ENCODE data around the gene LIPC.

The LIPC gene

DNA sequence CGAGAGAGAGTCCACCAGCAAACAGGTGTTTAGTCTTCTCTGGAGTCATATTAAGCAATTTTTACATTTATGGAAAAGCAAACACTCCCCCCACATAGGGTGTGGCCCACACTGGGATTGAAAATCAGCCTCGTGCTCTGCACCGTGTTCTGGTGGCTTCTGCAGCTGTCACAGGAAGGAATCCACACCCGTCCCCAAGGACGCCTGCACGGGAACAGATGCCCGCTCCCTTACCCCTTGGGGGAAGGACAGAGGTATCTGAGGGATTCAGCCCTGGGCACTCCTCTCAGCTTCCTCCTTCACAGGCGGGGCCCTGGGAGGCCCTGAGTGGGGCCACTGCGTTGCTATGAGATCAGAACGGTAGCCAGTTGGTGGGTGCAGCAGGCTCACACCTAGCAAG lies 27.8 kb downstream of the LIPC start:
- no peak for DNase-seq

DNA sequence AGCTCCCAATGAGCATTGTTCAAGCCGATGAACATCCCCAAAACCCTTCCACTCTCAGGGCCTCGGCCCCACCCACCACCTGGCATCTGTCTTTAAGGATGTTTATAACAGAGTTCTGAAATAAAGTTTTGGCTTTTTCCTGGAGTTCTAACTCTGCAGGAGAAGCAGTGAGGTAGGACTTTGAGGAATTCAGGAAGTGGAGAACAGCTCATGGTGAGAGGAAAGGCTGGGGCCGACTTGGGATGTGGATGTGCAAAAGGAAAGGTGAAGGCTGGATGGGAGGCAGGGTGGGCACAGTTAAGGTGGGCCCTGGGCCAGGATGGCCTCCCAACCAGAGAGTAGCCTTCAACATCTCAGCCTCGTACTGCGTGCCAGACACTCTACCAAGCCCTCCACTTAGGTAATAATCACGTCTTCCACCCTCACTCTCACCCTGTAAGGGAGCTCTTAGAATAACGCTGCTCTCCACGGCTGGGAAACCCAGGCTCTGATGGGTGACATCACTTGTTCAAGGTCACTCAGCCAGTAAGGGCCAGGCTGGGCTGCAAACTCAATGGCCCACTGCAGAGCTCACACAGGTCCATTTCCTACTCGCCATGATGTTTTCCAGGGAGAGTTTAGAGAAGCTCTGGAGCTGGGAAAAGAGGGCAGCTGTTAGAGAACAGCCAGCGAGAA lies 28.5 kb downstream of the LIPC start:
- no peak for DNase-seq

DNA sequence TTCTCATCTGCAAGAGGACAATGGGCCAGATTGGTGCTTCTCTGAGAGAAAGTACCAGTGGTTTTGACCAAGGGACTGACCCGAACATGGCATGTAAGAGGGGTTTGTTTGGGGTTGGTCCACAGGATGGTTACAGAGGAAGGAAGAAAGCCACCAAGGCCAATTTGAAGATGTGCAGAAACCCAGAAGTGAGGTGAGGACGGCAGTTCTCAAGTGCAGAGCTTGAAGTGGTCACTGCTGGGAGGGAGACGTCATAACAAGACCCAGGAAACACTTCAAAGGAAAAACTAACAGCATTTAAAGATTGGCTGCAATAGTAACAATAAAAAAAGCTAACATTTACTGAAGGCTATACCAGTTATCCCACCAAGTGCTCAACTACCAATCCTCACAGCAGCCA lies 29.1 kb downstream of the LIPC start:
- DNase-seq: no peak

DNA sequence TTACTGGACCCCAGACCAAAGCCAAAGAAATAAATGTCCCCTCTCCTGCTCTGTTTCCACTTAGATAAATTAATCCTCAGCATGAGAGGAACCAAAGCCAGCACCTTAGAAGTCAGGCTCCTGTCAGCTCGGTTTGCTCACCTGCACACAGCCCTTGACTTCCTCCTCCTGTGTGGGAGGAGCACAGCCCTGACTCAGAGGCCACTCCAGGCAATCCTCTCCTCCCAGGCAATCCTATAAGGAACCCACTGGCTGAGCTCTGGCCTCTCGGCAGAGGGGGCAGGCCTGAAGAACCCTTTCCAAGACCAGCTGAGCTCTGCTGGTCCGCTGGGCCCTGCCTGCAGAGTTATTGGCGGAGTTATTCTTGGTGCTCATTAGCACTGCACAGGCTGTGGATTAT lies 30.8 kb downstream of the LIPC start:
- DNase-seq: peak; percentile 15

DNA sequence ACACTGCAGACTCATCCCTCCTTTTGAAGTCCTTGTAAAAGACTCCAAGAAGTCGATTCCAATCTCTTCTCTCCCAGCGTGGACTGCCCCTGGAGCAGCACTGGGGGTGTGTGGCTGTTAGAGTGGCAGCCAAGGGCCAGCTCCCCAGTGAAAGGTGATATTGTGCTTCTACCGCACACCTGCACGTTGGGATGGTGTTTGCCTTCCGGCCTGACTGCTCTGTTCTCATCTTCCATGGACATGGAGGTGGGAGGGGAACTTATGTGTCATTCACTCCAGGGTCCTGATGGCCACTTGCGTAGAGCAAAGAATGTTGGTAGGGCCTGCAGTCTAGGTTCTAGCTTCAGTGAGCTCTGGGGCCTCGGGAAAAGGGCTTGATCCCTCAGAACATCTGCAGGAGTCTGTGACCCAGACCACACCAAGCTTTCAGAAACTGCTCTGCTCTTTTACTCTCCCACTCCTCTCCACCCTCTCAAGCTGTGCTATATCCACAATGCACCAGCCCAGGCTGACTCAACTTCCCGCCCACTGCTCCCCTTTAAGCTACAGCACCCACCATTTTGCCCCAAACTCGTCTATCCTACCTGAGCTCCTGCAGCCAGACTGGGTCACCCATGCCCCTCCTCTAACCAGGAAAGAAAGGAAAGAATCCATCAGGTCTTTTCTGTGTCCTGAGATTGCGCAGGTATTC lies 31.3 kb downstream of the LIPC start:
- DNase-seq: peak; percentile 27

DNA sequence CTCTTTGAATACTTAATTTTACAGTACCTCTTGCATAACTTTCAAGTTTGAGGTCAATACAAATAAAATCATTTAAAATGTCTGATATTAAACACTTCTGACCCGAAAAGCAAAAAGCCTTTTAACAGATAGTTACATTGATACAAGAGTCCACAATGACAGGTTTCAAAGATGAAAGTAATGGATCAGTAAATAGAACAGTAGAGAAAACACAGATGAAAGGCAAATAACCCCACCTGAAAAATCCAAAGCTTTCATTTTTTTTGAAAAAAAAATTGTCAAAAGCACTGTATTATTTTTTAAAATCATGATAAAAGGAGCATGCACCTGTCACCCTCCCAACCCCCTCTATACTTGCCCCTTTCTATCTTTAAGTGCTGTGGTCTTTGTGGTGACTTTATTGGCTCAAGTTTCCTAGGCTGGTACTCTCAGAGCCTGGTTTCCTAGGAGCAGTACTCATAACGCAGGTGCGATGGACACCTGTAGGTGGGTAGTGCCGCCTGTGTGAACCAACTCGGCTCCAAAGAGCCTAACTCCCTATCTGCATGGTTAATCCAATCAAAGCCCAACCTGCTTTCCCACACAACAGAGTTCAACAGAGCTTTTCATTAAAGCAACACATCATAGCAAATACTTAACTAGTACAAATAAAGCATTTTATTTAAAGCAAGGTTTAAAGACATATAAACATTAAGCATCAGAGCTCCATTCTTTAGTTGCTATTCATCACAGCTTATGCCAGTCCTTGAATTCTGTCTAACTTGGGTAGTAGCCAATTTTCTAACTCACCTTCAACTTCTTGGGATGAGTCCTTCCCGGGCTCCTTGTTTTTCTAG lies 32.2 kb downstream of the LIPC start:
- DNase-seq: no peak

DNA sequence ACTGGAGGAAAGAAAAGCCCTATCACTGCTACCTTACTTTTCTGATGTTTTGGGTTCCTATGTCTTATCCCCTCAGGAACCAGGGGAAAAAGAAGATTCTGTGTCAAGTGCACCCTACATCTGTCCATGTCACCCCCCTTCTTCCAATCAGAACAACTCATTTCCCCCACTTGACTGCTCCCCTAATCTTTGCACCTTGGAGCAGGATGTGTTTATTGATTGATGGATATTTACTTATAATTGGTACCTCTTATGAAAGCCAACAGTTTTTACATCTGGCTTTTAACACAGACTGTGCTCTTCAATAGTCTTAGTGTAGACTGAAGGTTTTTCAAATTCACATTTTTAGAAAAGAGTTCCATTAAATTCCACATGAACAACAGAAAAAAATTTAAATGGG lies 33.3 kb downstream of the LIPC start:
- no peak for DNase-seq

DNA sequence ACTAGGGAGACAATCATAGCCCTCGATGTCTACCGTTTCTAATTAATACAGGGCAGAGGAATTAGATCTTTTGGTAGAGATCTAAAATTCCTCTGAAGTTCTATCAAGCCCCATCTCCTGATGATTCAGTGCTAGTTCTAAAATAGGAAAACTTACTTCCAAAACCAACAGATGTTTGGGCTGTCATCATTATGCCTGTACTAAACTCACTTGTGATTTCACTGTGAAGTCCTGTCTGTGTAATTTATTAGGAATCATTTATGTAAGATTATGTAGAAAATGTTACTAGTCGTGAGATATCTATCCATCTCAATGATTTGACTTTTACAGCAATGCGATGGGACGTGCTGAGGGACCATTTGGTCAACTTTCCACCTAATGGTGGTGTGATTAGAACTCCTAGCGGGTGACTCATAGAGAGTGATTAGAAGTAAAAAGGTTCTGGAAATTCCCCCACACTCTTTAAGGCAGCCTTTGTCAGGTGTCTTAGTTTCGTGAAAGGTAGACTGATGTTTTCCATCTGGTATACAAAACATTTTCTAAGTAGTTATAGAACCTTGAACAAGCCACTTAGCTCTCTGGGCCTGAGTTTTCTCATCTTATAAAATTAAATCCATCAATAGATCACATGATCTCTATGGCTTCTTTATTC lies 34.2 kb downstream of the LIPC start:
- DNase-seq: no peak

DNA sequence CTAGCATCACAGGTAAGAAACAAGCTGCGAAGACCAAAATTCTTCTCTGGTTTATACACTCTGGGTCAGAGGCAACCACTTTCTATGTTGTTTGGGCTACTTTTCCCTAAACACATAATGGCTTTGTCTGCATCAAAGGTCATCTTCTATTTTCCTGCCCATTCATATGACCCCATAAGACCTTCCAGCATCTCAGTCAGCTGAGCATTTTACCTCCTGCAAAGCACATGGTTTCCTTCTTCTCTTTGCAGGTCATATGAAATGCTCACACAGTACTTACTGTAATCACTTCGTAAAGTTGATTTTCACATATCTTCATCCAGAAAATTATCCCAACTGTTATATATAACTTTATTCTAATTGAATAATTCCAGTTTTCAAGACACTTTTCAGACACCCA lies 34.8 kb downstream of the LIPC start:
- DNase-seq: no peak

DNA sequence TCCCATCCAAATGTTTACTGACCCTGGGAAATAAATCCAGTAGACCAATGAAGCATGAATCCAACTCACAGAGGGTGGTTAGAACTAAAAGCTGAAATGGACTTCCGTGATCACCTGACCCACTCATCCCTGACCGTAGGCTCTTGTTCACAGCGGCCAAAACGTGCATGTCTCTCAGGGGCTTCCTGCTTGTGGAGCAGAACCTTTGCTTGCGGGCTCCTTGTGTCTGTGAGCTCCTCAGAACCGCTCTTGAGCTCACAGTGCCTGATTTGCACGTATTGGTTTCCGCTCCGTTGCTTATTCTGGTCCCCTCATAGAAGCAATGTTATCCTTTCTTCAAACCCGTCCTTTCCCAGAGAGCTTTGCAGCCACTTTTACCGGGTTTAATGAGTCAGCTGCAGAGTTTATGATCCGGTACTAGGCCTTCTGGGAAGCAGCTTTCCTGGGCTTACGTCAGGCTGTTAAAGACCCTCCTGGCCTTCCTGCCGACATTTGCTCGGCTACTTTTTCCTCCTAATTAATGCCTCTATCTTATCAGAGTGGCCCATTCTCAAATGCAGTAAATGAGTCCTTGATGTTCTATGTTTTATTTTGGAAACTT lies 35.4 kb downstream of the LIPC start:
- DNase-seq: peak; percentile 94

DNA sequence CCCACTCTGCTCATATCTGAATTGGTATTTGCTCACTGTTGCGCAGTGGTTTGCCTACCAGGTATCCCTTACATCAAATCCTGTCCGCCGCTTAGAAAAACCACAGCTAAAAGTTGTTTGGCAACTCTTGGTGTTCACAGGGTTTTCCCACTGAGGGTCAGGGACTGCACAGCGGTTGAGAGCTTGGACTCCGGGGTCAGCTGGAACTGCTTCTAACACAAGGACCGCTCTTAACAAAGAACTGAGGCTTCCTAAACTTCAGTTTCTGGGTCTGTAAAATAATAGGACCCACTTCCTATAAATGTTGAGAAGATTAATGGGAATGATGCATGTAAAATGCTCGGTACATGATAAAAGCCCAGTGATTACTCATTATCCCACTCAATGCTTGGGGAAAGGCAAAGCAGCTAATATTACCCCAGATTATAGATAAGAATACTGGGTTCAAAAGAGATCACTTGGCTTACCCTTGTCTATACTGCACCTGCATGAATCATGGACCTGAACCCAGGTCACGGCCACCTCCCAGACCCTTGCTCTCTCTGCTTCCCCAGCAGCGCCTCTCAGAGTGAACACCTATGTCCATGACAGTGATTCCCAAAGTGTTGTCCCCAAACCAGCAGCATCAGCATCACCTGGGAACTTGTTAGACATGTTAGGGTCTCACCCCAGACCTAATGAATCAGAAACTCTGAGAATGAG lies 36.1 kb downstream of the LIPC start:
- DNase-seq: peak; percentile 78

DNA sequence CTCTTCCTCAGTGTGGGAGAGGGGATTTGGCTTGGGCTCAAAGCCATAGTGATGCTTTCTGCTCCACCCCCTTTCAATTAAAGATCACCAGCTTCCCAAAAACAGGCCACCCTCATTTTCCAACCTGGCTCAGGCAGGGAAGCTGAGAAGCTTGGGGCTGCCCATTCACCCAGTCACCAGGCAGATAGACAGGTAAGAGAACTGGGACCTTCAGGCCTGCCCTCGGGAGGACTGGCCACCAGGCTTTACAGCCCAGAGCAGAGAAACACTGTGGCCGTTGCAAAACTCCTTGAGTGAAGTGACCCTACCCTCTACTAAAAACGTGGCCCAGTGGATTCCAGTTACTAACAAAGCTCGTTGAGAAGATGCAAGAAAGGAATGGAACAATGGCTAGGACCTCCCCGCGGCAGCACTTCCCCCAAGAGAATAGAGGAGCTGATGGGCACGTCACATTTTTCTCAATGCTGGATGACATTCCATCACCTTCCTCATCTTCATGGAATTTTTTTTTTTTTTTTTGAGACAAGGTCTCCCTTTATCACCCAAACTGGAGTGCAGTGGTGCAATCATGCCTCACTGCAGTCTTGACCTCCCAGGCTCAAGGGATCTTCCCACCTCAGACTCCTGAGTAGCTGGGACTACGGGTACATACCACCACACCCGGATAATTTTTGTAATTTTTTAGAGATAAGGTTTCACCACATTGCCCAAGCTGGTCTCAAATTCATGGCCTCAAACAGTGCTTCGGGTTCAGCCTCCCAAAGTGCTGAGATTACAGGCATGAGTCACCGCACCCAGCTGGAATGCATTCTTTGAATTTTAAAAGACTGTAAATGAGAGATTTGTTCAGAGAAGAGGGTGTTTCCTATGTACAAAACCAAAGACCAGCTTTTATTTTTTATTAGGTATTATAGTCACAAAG lies 37.9 kb downstream of the LIPC start:
- no peak for DNase-seq

DNA sequence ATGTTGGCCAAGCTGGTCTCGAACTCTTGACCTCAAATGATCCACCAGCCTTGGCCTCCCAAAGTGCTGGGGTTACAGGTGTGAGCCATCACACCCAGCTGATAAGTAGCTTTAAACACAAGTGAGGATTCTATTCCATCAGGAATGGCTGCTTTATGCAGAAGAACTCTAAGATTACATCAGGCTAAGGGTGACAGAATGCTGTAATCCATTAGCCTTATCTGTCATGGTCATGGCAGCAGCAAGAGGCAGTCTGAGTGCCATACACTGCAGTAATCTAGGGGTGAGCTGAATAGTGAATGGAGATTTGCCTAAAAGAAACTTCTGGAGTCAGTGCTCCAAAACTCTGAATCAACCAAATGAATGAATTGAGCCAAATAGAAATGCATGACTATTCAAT lies 39.6 kb downstream of the LIPC start:
- no peak for DNase-seq

DNA sequence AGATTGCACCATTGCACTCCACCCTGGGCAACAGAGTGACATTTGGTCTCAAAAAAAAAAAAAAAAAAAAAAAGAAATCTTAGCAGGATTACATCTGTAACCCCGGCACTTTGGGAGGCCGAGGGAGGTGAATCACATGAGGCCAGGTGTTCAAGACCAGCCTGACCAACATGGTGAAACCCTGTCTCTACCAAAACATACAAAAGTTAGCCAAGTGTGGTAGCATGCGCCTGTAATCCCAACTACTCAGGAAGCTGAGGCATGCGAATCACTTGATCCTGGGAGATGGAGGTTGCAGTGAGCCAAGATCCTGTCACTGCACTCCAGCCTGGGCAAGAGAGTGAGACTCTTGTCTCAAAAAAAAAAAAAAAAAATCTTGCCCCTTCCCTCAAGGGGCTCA lies 40.4 kb downstream of the LIPC start:
- DNase-seq: no peak

DNA sequence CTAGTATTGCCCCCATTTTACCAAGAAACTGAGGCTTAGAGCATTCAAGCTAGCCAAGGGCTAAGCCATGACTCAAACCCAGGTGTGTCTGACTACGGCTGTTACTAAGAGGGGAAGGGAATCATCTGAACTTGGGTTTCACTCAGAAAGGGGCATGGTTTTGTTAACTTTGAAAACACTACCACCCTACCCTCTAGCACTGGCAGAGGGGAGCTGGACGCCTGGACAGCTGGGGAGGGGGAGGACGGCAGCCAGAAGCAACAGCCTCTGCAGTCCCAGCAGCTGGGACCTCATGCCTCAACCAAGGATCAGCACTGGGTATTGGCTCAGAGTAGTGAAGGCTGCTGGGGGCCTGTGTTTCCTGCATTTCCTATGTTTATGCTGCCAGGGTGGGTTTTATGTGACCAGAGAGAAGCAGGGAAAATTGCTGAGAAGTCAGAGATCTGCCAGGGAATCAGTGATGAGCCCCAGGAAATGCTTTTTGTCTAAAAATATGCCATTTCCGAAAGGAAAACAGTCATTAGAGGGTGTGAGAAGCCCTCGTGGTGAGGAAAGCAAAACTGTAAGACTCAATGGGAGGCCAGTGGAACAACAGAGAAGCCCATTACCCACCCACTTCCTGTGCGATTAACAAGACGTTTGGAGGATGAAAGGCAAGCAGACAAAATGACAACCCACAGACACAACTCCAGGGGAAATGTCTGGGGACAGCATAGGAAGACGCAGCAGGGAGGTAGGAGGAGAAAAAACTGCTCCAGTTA lies 41.2 kb downstream of the LIPC start:
- no peak for DNase-seq

DNA sequence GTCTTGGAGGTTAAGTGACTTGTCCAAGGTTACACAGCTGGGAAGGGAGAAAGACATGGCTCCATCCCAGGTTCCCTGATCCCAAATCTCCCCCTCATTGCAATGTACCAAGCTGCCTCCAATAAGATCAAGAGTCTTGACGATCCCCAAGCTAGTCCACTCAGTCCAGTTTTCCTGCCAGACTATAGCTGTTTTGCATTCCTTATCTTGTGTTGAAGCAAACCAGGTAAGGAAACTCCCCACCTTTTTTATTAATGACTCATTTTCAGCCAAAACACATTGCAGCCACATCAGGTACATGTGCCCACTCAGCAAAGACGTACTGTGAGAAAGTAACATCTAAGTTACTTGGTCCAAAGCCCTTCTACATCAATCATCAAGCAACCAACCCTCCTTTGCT lies 41.9 kb downstream of the LIPC start:
- DNase-seq: no peak

DNA sequence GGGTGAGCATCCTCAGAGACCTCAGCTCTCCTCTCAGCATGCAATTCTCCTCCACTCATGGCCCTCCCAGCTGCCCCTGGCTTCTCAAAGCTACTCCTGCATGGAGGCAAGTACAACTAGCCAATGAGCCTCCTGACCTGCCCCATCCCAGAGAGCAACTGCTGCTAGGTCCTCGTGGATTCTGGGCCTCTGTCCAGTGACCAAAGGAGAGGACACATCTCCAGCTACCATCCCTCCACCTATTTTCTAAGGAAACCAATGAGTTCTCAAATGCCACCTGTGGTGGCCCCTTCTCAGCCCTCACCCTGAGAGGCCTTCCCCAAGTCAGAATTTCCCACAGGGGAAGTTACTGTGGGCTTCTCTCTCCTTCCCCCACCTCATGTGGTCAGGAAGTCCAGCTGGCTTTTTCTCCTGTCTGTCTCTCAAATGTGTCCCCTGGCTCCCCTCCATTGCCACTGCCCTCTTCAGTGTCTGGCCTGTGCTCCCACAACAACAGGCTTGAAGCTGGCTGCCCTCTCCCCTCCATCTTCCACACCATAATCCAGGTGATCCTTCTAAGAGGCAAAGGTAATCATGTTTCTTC lies 43.0 kb downstream of the LIPC start:
- DNase-seq: no peak

DNA sequence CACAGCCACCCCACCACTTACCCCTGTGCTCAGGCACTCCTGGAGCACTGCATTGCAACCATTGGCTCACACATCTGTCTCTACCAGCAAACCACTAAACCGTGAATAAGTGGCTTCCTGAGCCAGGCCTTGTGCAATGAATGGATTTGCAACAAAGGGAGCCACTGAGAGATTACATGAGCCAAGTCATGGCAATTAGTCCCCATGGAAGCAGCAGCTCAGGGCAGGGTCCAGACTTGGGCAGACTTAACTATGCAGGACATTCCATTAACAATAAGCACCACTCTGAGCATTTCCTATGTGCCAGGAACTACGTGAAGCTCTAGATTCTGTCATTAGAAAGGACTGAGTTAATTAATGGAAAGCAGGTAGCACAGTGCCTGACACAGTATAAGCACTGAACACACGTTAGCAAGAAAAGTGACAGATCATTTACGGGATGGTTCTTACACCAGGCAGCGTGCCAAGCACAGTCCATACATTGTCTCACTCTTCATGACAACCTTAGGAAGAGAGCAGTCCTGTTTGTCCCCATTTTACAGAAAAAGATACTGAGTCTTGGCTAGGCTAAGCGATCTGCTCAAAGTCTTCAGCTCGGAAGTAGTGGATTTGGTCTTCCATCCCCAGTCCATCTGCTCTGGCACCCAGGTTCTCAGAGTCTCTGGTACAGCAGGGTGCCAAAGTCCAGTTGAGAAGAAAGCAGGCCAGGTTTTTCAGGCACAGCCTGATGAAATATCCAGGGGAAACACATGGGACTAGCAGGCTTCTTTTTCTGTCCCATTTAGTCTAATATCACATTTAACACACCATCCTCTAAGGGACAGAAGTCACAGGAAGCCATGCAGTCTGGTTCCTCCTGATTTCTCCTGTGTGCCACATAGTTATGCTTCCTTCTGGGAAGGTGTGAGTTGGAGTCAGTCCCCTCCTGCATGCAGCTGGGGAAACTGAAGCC lies 44.1 kb downstream of the LIPC start:
- no peak for DNase-seq
